Prostate gland (tissue), 2 donors: ENCODE measurements around the gene SLC25A11. TPM values are rescaled to one million over a fixed set of nuclear protein-coding genes. Genes with fewer than 3 reads are reported as not detected.
A peak's percentile ranks its signal among the peaks of the same experiment; 100 is the strongest.

Experiments
- DNase-seq: peaks from one replicate; pipeline ENCODE4 v3.0.0-alpha.2; 2019; ENCODE audit warnings: low spot score
- H3K27ac ChIP-seq, 2 donors: fragments of 200-600 bp; sonication (generic); 2 replicates each; pipeline ENCODE4 v1.5.1; 2017 to 2019
- H3K27me3 ChIP-seq: fragments of 200-600 bp; sonication (generic); replicated peaks from 2 replicates; pipeline ENCODE4 v1.5.1; 2019; ENCODE audit not compliant: insufficient read depth
- H3K36me3 ChIP-seq, 2 donors: fragments of 200-600 bp; sonication (generic); 1 replicate in 1 of 2; 2 replicates in 1 of 2; pipeline versions ENCODE4 v1.5.1 to v1.8.1; 2017 to 2019
- H3K4me1 ChIP-seq: fragments of 200-600 bp; sonication (generic); replicated peaks from 2 replicates; pipeline ENCODE4 v1.5.1; 2019
- H3K4me3 ChIP-seq, 2 donors: fragments of 200-600 bp; sonication (generic); 2 replicates each; pipeline ENCODE4 v1.5.1; 2017 to 2019
- H3K9me3 ChIP-seq: fragments of 200-600 bp; sonication (generic); 2 replicates; pipeline ENCODE4 v1.5.1; 2017
- CTCF ChIP-seq, 4 experiments: fragments of 200-600 bp in 2 of 4; fragments of 450-650 bp in 2 of 4; sonication (generic) in 2 of 4; IDR thresholded peaks; 1 replicate in 3 of 4; 2 replicates in 1 of 4; pipeline ENCODE4 v1.5.1; 2016 to 2019; ENCODE audit warnings: antibody characterized with exemption in 4 of 4, mild to moderate bottlenecking in 2 of 4, moderate library complexity in 2 of 4
- POLR2A ChIP-seq: fragments of 450-650 bp; IDR thresholded peaks from one replicate; pipeline ENCODE4 v1.6.1; 2016; ENCODE audit warnings: antibody characterized with exemption, mild to moderate bottlenecking
- POLR2AphosphoS5 ChIP-seq: sonication (generic); formaldehyde crosslinking; IDR thresholded peaks from one replicate; pipeline ENCODE4 v1.6.1; 2017; ENCODE audit warnings: antibody characterized with exemption
- WGBS: methylation state at CpG from one replicate; pipeline ENCODE4 v1.1.5; 2018; 5-methylcytosine and 5-hydroxymethylcytosine counted together
- intact Hi-C: fragments of 100-400 bp; cut with DNase I; formaldehyde crosslinking; loops from one replicate; pipeline ENCODE4 v1.14.2; 2022
- total RNA-seq, 2 donors: library from RNA; depleted of rRNA; stranded (reverse); fragments of >200 nt; gene quantifications; one replicate each; pipeline ENCODE4 v1.1.0, GENCODE V29; 2016

Gene SLC25A11
- 10 to 100 TPM; 40.5 to 68.0 TPM for total RNA-seq

- TF ChIP-seq CTCF (IDR thresholded peaks at IDR 0.05), result peak in 2 of 4 experiments; percentile 25 to 34
- peak; percentile 67 for TF ChIP-seq POLR2A
- TF ChIP-seq POLR2AphosphoS5, result peak; percentile 91
- intact Hi-C loops, result no loop called here
- peaks cover 12% of the 10 kb centered on the region for H3K4me1 ChIP-seq
- H3K27me3 ChIP-seq, result no peaks in the 10 kb centered on the region
- no peaks in the 10 kb centered on the region for H3K9me3 ChIP-seq
- peak within 1 kb of the TSS; percentile 75 to 82 for H3K4me3 ChIP-seq
- WGBS, result under 1% methylated on average over 68 of the region's 72 CpGs
- peaks cover 0 to 10% of the 10 kb centered on the region in 2 donors for H3K36me3 ChIP-seq
- H3K27ac ChIP-seq, result peak within 1 kb of the TSS; percentile 85 to 95
- DNase-seq, result peak; percentile 97
These were observed at the start of gene SLC25A11, which contains the start of gene RNF167 for GRCh38 chr17:4939796-4940554. Gene SLC25A11, minus strand, starts transcription at chr17:4940046. Its CDS starts 136 bp downstream, at chr17:4939910. Gene RNF167, plus strand, starts transcription at chr17:4940268. Its CDS starts 642 bp downstream, at chr17:4940910.

GRCh38 chr17:4987767-4988567 lies 48.1 kb upstream of the SLC25A11 start:
- intact Hi-C loops, result loop anchor here (5.0 kb wide), 2 partner anchors 41 to 81 kb away; partner anchors contain the start of gene PFN1
- Histone ChIP-seq H3K4me3 (peak overlapping the region; percentile 56 to 95), H3K9me3 (no peaks in the 10 kb centered on the region), H3K27ac (peak overlapping the region; percentile 88 to 96), H3K36me3 (no peaks in the 10 kb centered on the region), H3K27me3 (no peaks in the 10 kb centered on the region), H3K4me1 (peaks cover 18% of the 10 kb centered on the region)
- WGBS, result 2% methylated on average over 30 of the region's 30 CpGs
- no peak for DNase-seq
- TF ChIP-seq CTCF (IDR thresholded peaks at IDR 0.05) (no peak), POLR2A (no peak), POLR2AphosphoS5 (no peak)

- peaks cover 18% of the 10 kb centered on the region for H3K4me1 ChIP-seq
- under 1% methylated on average over 72 of the region's 78 CpGs for WGBS
- H3K27ac ChIP-seq, result peak within 1 kb of the TSS; percentile 88 to 96
- no peaks in the 10 kb centered on the region for H3K36me3 ChIP-seq
- no peaks in the 10 kb centered on the region for H3K27me3 ChIP-seq
- H3K9me3 ChIP-seq, result no peaks in the 10 kb centered on the region
- TF ChIP-seq POLR2A (peak; percentile 70), POLR2AphosphoS5 (peak; percentile 83), CTCF (IDR thresholded peaks at IDR 0.05) (peak; percentile 64 to 92 (median 76))
- intact Hi-C loops, result loop anchor here (5.0 kb wide), 2 partner anchors 40 to 80 kb away; partner anchors contain the start of gene PFN1
- peak within 1 kb of the TSS; percentile 56 to 95 for H3K4me3 ChIP-seq
- peak; percentile 84 for DNase-seq
These were observed 47.3 kb upstream of the SLC25A11 start, which contains the start of gene CAMTA2 for GRCh38 chr17:4986951-4987766. Gene CAMTA2, minus strand, starts transcription at chr17:4987675. Its CDS starts 1,453 bp downstream, at chr17:4986222.

GRCh38 chr17:4986403-4986802 lies 46.6 kb upstream of the SLC25A11 start:
- no peaks in the 10 kb centered on the region for H3K36me3 ChIP-seq
- H3K9me3 ChIP-seq, result no peaks in the 10 kb centered on the region
- 29% methylated on average over 5 of the region's 5 CpGs for WGBS
- peak overlapping the region; percentile 88 to 96 for H3K27ac ChIP-seq
- no peaks in the 10 kb centered on the region for H3K27me3 ChIP-seq
- H3K4me3 ChIP-seq, result peak overlapping the region; percentile 56 to 95
- DNase-seq, result no peak
- TF ChIP-seq POLR2A (no peak), POLR2AphosphoS5 (no peak), CTCF (IDR thresholded peaks at IDR 0.05) (no peak)
- H3K4me1 ChIP-seq, result peaks cover 18% of the 10 kb centered on the region
- intact Hi-C loops, result loop anchor here (5.0 kb wide), 2 partner anchors 39 to 79 kb away; partner anchors contain the start of gene PFN1
